ENCODE measurements around the gene KCNC2. TPM values are rescaled to one million over a fixed set of nuclear protein-coding genes. Genes with fewer than 3 reads are reported as not detected.

Gene KCNC2
- total RNA-seq, 1 donor from 2014 or later, result 0.52 TPM

DNA sequence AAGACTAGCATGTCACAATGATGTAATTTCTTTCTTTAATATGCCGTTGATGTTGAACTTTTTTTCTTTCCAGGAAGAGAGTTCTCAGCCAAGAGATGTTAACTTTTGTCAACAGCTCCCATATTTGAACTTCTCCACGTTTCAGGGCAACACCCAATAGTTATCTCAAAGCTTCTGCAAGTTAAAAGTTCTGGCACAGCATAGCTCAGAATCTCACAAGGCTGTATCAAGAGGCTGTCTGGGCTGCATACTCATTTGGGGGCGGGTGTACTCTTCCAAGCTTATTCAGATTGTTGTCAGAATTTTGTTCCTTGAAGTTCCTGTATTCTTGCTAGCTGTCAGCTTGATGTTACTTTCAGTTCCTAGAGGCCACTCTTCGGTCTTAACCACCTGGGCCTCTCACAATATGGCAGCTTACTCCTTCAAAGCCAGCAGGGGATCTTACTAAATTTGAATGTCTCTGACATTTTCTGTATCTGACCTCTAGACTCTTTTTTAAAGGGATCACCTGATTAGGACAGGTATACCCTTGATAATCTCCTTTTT is 38.9 kb downstream of the KCNC2 start:
- Histone ChIP-seq H3K36me3 (ENCODE audit: control insufficient read depth in 3 of 3, insufficient read depth in 3 of 3, low read length in 3 of 3) (no peaks in the 10 kb centered on the region), H3K9ac (ENCODE audit: low read depth in 1 of 3, low read length in 3 of 3) (no peak overlapping the region), H3K27me3 (ENCODE audit: control insufficient read depth in 3 of 3, insufficient read depth in 3 of 3, low read length in 3 of 3) (no peaks in the 10 kb centered on the region), H3K4me3 (ENCODE audit: low read length in 3 of 3) (no peak overlapping the region), H3K4me1 (ENCODE audit: control insufficient read depth in 3 of 3, insufficient read depth in 3 of 3, low read length in 3 of 3) (no peaks in the 10 kb centered on the region), H3K27ac (ENCODE audit: low read depth, low read length) (no peak overlapping the region), H3K9me3 (ENCODE audit: control insufficient read depth in 3 of 3, low read length in 3 of 3) (no peaks in the 10 kb centered on the region)

GRCh38 chr12:75162845-75163244 is 46.8 kb downstream of the KCNC2 start:
- Histone ChIP-seq H3K9ac (ENCODE audit: low read depth in 1 of 3, low read length in 3 of 3) (no peak overlapping the region), H3K9me3 (ENCODE audit: control insufficient read depth in 3 of 3, low read length in 3 of 3) (no peaks in the 10 kb centered on the region), H3K36me3 (ENCODE audit: control insufficient read depth in 3 of 3, insufficient read depth in 3 of 3, low read length in 3 of 3) (no peaks in the 10 kb centered on the region), H3K4me1 (ENCODE audit: control insufficient read depth in 3 of 3, insufficient read depth in 3 of 3, low read length in 3 of 3) (no peaks in the 10 kb centered on the region), H3K27ac (ENCODE audit: low read depth, low read length) (no peak overlapping the region), H3K4me3 (ENCODE audit: low read length in 3 of 3) (no peak overlapping the region), H3K27me3 (ENCODE audit: control insufficient read depth in 3 of 3, insufficient read depth in 3 of 3, low read length in 3 of 3) (no peaks in the 10 kb centered on the region)

- Histone ChIP-seq H3K27me3 (ENCODE audit: control insufficient read depth in 3 of 3, insufficient read depth in 3 of 3, low read length in 3 of 3) (no peaks in the 10 kb centered on the region), H3K36me3 (ENCODE audit: control insufficient read depth in 3 of 3, insufficient read depth in 3 of 3, low read length in 3 of 3) (no peaks in the 10 kb centered on the region), H3K9ac (ENCODE audit: low read depth in 1 of 3, low read length in 3 of 3) (no peak overlapping the region), H3K4me1 (ENCODE audit: control insufficient read depth in 3 of 3, insufficient read depth in 3 of 3, low read length in 3 of 3) (no peaks in the 10 kb centered on the region), H3K9me3 (ENCODE audit: control insufficient read depth in 3 of 3, low read length in 3 of 3) (no peaks in the 10 kb centered on the region), H3K4me3 (ENCODE audit: low read length in 3 of 3) (no peak overlapping the region), H3K27ac (ENCODE audit: low read depth, low read length) (no peak overlapping the region)
These were observed 48.2 kb downstream of the KCNC2 start for GRCh38 chr12:75161488-75161887.

- H3K36me3 ChIP-seq (ENCODE audit: control insufficient read depth in 3 of 3, insufficient read depth in 3 of 3, low read length in 3 of 3), result no peaks in the 10 kb centered on the region
- H3K9me3 ChIP-seq (ENCODE audit: control insufficient read depth in 3 of 3, low read length in 3 of 3), result no peaks in the 10 kb centered on the region
- H3K27me3 ChIP-seq (ENCODE audit: control insufficient read depth in 3 of 3, insufficient read depth in 3 of 3, low read length in 3 of 3), result no peaks in the 10 kb centered on the region
- H3K9ac ChIP-seq (ENCODE audit: low read depth in 1 of 3, low read length in 3 of 3), result no peak overlapping the region
- no peaks in the 10 kb centered on the region for H3K4me1 ChIP-seq (ENCODE audit: control insufficient read depth in 3 of 3, insufficient read depth in 3 of 3, low read length in 3 of 3)
- no peak overlapping the region for H3K27ac ChIP-seq (ENCODE audit: low read depth, low read length)
- no peak overlapping the region for H3K4me3 ChIP-seq (ENCODE audit: low read length in 3 of 3)
These were observed 52.3 kb downstream of the KCNC2 start for GRCh38 chr12:75157385-75157784.

GRCh38 chr12:75155962-75156361 is 53.7 kb downstream of the KCNC2 start:
- no peaks in the 10 kb centered on the region for H3K27me3 ChIP-seq (ENCODE audit: control insufficient read depth in 3 of 3, insufficient read depth in 3 of 3, low read length in 3 of 3)
- no peak overlapping the region for H3K9ac ChIP-seq (ENCODE audit: low read depth in 1 of 3, low read length in 3 of 3)
- no peaks in the 10 kb centered on the region for H3K9me3 ChIP-seq (ENCODE audit: control insufficient read depth in 3 of 3, low read length in 3 of 3)
- H3K36me3 ChIP-seq (ENCODE audit: control insufficient read depth in 3 of 3, insufficient read depth in 3 of 3, low read length in 3 of 3), result no peaks in the 10 kb centered on the region
- no peak overlapping the region for H3K4me3 ChIP-seq (ENCODE audit: low read length in 3 of 3)
- H3K27ac ChIP-seq (ENCODE audit: low read depth, low read length), result no peak overlapping the region
- no peaks in the 10 kb centered on the region for H3K4me1 ChIP-seq (ENCODE audit: control insufficient read depth in 3 of 3, insufficient read depth in 3 of 3, low read length in 3 of 3)

- Histone ChIP-seq H3K27me3 (ENCODE audit: control insufficient read depth in 3 of 3, insufficient read depth in 3 of 3, low read length in 3 of 3) (no peaks in the 10 kb centered on the region), H3K27ac (ENCODE audit: low read depth, low read length) (no peak overlapping the region), H3K4me3 (ENCODE audit: low read length in 3 of 3) (no peak overlapping the region), H3K9ac (ENCODE audit: low read depth in 1 of 3, low read length in 3 of 3) (no peak overlapping the region), H3K9me3 (ENCODE audit: control insufficient read depth in 3 of 3, low read length in 3 of 3) (no peaks in the 10 kb centered on the region), H3K4me1 (ENCODE audit: control insufficient read depth in 3 of 3, insufficient read depth in 3 of 3, low read length in 3 of 3) (no peaks in the 10 kb centered on the region), H3K36me3 (ENCODE audit: control insufficient read depth in 3 of 3, insufficient read depth in 3 of 3, low read length in 3 of 3) (no peaks in the 10 kb centered on the region)
These were observed 55.3 kb downstream of the KCNC2 start for GRCh38 chr12:75154388-75154787.

GRCh38 chr12:75139196-75139595 is 70.4 kb downstream of the KCNC2 start:
- no peaks in the 10 kb centered on the region for H3K27me3 ChIP-seq (ENCODE audit: control insufficient read depth in 3 of 3, insufficient read depth in 3 of 3, low read length in 3 of 3)
- H3K36me3 ChIP-seq (ENCODE audit: control insufficient read depth in 3 of 3, insufficient read depth in 3 of 3, low read length in 3 of 3), result no peaks in the 10 kb centered on the region
- H3K27ac ChIP-seq (ENCODE audit: low read depth, low read length), result no peak overlapping the region
- no peak overlapping the region for H3K4me3 ChIP-seq (ENCODE audit: low read length in 3 of 3)
- H3K4me1 ChIP-seq (ENCODE audit: control insufficient read depth in 3 of 3, insufficient read depth in 3 of 3, low read length in 3 of 3), result no peaks in the 10 kb centered on the region
- peaks cover 0 to 2% (median 0%) of the 10 kb centered on the region in 3 donors for H3K9me3 ChIP-seq (ENCODE audit: control insufficient read depth in 3 of 3, low read length in 3 of 3)
- no peak overlapping the region for H3K9ac ChIP-seq (ENCODE audit: low read depth in 1 of 3, low read length in 3 of 3)

GRCh38 chr12:75137896-75138295 is 71.7 kb downstream of the KCNC2 start:
- no peak overlapping the region for H3K4me3 ChIP-seq (ENCODE audit: low read length in 3 of 3)
- H3K4me1 ChIP-seq (ENCODE audit: control insufficient read depth in 3 of 3, insufficient read depth in 3 of 3, low read length in 3 of 3), result no peaks in the 10 kb centered on the region
- H3K9ac ChIP-seq (ENCODE audit: low read depth in 1 of 3, low read length in 3 of 3), result no peak overlapping the region
- H3K27ac ChIP-seq (ENCODE audit: low read depth, low read length), result no peak overlapping the region
- no peaks in the 10 kb centered on the region for H3K27me3 ChIP-seq (ENCODE audit: control insufficient read depth in 3 of 3, insufficient read depth in 3 of 3, low read length in 3 of 3)
- peaks cover 0 to 2% (median 0%) of the 10 kb centered on the region in 3 donors for H3K9me3 ChIP-seq (ENCODE audit: control insufficient read depth in 3 of 3, low read length in 3 of 3)
- H3K36me3 ChIP-seq (ENCODE audit: control insufficient read depth in 3 of 3, insufficient read depth in 3 of 3, low read length in 3 of 3), result no peaks in the 10 kb centered on the region

- H3K4me1 ChIP-seq (ENCODE audit: control insufficient read depth in 3 of 3, insufficient read depth in 3 of 3, low read length in 3 of 3), result no peaks in the 10 kb centered on the region
These were observed 74.6 kb downstream of the KCNC2 start for GRCh38 chr12:75135026-75135425.

DNA sequence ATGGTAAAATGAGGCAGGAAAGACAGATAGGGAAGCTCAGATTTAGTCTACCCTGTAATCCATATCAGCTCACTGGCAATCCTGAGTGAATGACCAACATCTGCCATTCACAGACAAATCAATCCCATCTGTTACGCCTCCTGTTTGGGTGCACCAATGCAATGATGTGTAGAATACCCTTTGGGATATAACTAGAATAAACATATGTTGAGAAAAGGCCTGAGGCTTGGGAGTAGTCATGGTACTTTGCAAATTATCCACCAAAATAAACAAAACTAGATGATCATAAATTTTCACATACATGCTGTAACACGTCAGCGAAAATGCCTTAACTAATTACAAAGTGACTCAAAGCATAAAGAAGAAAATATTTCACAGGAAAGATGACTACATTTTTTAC is 78.8 kb downstream of the KCNC2 start:
- Histone ChIP-seq H3K36me3 (ENCODE audit: control insufficient read depth in 3 of 3, insufficient read depth in 3 of 3, low read length in 3 of 3) (no peaks in the 10 kb centered on the region), H3K4me3 (ENCODE audit: low read length in 3 of 3) (no peak overlapping the region), H3K9ac (ENCODE audit: low read depth in 1 of 3, low read length in 3 of 3) (no peak overlapping the region), H3K9me3 (ENCODE audit: control insufficient read depth in 3 of 3, low read length in 3 of 3) (no peaks in the 10 kb centered on the region), H3K4me1 (ENCODE audit: control insufficient read depth in 3 of 3, insufficient read depth in 3 of 3, low read length in 3 of 3) (no peaks in the 10 kb centered on the region), H3K27ac (ENCODE audit: low read depth, low read length) (no peak overlapping the region), H3K27me3 (ENCODE audit: control insufficient read depth in 3 of 3, insufficient read depth in 3 of 3, low read length in 3 of 3) (no peaks in the 10 kb centered on the region)

More at GRCh38 chr12:75135026-75135425, 74.6 kb downstream of the KCNC2 start:
- Histone ChIP-seq H3K27me3 (ENCODE audit: control insufficient read depth in 3 of 3, insufficient read depth in 3 of 3, low read length in 3 of 3) (no peaks in the 10 kb centered on the region), H3K4me3 (ENCODE audit: low read length in 3 of 3) (no peak overlapping the region), H3K9ac (ENCODE audit: low read depth in 1 of 3, low read length in 3 of 3) (no peak overlapping the region), H3K27ac (ENCODE audit: low read depth, low read length) (no peak overlapping the region), H3K9me3 (ENCODE audit: control insufficient read depth in 3 of 3, low read length in 3 of 3) (no peaks in the 10 kb centered on the region), H3K36me3 (ENCODE audit: control insufficient read depth in 3 of 3, insufficient read depth in 3 of 3, low read length in 3 of 3) (no peaks in the 10 kb centered on the region)

DNA sequence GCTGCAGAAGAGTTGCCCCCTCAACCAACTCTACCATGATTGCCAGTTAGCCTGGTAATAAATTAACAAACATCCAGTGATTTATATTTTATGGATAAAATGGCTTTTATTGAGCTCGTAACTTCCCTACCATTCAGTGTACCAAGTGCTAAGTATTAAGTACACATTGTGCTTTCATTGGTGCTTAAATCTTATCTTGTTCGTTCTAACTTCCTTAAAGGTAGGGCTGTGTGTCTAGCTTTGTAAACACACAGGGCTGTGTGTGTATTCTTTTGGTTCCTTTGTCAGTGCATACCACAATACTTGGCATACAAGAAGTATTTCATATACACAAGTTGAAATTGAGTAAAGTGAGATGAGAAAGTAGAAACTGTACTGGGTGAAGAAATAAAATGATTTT is 80.4 kb downstream of the KCNC2 start:
- no peaks in the 10 kb centered on the region for H3K4me1 ChIP-seq (ENCODE audit: control insufficient read depth in 3 of 3, insufficient read depth in 3 of 3, low read length in 3 of 3)
- no peak overlapping the region for H3K27ac ChIP-seq (ENCODE audit: low read depth, low read length)
- H3K9ac ChIP-seq (ENCODE audit: low read depth in 1 of 3, low read length in 3 of 3), result no peak overlapping the region
- H3K4me3 ChIP-seq (ENCODE audit: low read length in 3 of 3), result no peak overlapping the region
- H3K27me3 ChIP-seq (ENCODE audit: control insufficient read depth in 3 of 3, insufficient read depth in 3 of 3, low read length in 3 of 3), result no peaks in the 10 kb centered on the region
- H3K9me3 ChIP-seq (ENCODE audit: control insufficient read depth in 3 of 3, low read length in 3 of 3), result no peaks in the 10 kb centered on the region
- no peaks in the 10 kb centered on the region for H3K36me3 ChIP-seq (ENCODE audit: control insufficient read depth in 3 of 3, insufficient read depth in 3 of 3, low read length in 3 of 3)
